Measurements from ENCODE around the gene PLPP3.

DNA sequence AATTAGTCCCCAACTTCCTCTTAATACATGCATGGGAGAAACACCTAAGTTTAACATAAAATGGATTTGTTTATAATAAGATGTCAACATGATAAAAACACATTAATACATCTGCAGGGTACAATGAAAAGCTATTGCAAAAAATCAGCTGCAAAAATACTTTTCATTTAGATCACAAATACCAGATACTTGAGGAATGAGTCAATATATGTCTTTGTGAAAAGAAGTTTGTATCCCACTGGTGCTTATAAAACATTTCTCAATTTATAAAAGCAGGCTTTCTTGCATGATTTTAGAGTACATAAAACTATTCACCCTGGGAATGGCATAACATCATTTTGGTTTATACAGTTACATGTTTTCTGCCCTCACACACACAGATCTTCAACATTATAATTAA, 47.2 kb upstream of the PLPP3 start:
- TF ChIP-seq, protein P1, sequence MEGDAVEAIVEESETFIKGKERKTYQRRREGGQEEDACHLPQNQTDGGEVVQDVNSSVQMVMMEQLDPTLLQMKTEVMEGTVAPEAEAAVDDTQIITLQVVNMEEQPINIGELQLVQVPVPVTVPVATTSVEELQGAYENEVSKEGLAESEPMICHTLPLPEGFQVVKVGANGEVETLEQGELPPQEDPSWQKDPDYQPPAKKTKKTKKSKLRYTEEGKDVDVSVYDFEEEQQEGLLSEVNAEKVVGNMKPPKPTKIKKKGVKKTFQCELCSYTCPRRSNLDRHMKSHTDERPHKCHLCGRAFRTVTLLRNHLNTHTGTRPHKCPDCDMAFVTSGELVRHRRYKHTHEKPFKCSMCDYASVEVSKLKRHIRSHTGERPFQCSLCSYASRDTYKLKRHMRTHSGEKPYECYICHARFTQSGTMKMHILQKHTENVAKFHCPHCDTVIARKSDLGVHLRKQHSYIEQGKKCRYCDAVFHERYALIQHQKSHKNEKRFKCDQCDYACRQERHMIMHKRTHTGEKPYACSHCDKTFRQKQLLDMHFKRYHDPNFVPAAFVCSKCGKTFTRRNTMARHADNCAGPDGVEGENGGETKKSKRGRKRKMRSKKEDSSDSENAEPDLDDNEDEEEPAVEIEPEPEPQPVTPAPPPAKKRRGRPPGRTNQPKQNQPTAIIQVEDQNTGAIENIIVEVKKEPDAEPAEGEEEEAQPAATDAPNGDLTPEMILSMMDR (IDR thresholded peaks at IDR 0.05) = no peak
- TF ChIP-seq, protein P2, sequence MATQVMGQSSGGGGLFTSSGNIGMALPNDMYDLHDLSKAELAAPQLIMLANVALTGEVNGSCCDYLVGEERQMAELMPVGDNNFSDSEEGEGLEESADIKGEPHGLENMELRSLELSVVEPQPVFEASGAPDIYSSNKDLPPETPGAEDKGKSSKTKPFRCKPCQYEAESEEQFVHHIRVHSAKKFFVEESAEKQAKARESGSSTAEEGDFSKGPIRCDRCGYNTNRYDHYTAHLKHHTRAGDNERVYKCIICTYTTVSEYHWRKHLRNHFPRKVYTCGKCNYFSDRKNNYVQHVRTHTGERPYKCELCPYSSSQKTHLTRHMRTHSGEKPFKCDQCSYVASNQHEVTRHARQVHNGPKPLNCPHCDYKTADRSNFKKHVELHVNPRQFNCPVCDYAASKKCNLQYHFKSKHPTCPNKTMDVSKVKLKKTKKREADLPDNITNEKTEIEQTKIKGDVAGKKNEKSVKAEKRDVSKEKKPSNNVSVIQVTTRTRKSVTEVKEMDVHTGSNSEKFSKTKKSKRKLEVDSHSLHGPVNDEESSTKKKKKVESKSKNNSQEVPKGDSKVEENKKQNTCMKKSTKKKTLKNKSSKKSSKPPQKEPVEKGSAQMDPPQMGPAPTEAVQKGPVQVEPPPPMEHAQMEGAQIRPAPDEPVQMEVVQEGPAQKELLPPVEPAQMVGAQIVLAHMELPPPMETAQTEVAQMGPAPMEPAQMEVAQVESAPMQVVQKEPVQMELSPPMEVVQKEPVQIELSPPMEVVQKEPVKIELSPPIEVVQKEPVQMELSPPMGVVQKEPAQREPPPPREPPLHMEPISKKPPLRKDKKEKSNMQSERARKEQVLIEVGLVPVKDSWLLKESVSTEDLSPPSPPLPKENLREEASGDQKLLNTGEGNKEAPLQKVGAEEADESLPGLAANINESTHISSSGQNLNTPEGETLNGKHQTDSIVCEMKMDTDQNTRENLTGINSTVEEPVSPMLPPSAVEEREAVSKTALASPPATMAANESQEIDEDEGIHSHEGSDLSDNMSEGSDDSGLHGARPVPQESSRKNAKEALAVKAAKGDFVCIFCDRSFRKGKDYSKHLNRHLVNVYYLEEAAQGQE (IDR thresholded peaks at IDR 0.05; ENCODE audit: insufficient read depth in 1 of 2, low read depth in 2 of 2, low read length in 1 of 2) = no peak
- no peak for TF ChIP-seq POLR2AphosphoS5 (IDR thresholded peaks at IDR 0.05; ENCODE audit: low read depth, low read length)
